SH-SY5Y (cell line): ENCODE data around the gene XRCC6.
A peak's percentile ranks its signal among the peaks of the same experiment; 100 is the strongest.

Source experiments
- GATA2 ChIP-seq: IDR thresholded peaks from 2 replicates; pipeline ENCODE4 v1.6.1; 2011; ENCODE audit warnings: mild to moderate bottlenecking, low read depth, low read length
- GATA3 ChIP-seq: IDR thresholded peaks from 2 replicates; pipeline ENCODE4 v1.6.1; 2011; ENCODE audit warnings: low read depth, mild to moderate bottlenecking, low read length, moderate library complexity

The XRCC6 gene

GRCh38 chr22:41589391-41590241 is 31.5 kb upstream of the XRCC6 start, which contains the start of gene PMM1:
Gene PMM1 (minus strand): TSS chr22:41589840. CDS start chr22:41589805, 35 bp downstream.
- TF ChIP-seq GATA3, result no peak
- TF ChIP-seq GATA2, result no peak

GRCh38 chr22:41595703-41596102 is 25.4 kb upstream of the XRCC6 start:
- TF ChIP-seq GATA2 (no peak), GATA3 (no peak)

DNA sequence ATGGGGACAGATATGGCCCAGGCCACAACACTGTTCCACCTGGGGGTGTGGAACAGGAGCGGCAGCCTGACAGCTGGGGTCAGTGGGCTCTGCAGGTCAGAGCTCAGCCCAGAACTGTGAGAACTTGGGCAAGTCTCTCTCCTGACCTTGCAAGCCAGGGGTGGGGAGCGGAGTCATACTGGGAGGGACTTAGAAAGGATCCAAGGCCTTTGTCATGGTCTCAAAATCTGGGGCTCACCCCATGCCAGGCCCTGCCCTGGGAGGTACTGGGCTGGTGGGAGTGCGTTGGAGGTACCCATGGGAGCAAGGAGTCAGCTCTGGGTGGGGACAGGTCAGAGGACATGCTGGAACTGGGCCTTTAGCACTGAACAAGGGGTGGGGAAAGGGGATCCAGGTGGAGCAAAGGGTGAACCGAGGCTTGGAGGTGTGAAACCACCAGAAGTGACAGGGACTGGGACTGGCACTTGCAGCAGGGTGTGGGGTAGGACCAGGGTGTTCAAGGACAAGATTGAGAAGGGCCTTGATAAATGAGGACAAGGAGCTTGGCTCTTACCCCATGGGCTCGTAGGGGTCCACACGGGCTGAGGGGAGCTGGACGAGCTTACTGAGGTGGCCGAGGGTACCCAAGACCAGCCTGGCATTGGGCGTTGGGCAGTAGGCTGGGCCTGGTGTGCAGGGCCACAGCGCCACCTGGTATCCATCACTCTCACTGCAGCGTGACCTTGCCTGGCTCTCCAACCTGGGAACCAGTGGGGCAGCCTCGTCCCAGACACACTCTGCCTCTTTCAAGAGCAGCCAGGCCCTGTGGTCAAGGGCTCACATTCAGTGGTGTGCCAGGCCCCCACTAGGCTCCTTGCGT is 24.1 kb upstream of the XRCC6 start:
- TF ChIP-seq GATA3 (no peak), GATA2 (no peak)

DNA sequence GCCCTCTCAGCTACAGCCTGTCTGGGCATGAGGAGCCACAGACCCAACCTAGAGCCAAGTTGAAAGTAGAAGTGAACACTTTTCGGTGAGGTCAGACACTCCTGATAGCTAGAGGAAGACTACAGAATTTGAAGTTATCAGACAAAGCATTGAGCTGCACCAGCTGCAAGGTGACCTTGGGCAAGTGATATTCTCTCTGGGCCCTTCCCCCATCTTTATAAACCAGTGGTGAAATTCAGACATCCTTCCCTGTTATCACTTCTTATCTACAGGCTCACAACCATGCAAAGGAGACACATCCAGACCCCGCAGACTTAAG is 23.5 kb upstream of the XRCC6 start:
- TF ChIP-seq GATA2, result no peak

- no peak for TF ChIP-seq GATA3
- TF ChIP-seq GATA2, result no peak
Measured at GRCh38 chr22:41598081-41598480, 23.0 kb upstream of the XRCC6 start.

DNA sequence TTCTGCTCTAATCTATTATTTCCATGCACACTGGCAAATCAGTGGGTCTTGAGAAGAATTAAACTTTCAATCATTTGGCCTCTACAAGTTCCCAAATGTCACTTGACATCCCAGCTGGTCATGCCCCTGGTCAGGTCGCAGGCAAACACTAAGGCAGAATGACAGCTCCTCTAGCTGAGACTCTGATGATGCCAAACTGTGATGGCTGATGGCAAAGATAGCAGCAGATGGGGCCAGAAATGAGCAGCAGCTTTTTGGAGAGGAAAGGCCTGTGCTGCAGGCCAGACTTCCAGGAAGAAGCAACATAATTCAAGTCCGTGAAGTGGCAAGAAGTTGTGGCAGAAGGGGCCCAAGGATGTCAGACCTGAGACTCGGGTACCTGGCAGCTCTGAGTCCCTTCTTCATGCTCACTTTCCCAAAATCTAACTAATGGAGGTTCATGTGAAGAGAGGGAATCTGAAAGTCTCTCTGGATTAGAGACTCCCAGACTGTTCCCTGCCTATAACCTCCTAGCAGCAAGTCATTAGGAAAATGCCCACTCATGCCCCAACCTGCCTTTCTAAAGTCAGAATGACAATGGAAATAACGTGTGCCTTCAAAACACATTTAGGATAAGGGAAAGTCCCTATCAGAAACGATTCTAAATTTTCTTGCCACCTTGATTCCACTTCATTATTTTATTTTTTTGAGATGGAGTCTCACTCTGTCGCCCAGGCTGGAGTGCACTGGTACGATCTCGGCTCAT is 22.0 kb upstream of the XRCC6 start:
- TF ChIP-seq GATA2, result peak; percentile 26; the same call in 1 of the 2 replicates
- TF ChIP-seq GATA3, result no peak

DNA sequence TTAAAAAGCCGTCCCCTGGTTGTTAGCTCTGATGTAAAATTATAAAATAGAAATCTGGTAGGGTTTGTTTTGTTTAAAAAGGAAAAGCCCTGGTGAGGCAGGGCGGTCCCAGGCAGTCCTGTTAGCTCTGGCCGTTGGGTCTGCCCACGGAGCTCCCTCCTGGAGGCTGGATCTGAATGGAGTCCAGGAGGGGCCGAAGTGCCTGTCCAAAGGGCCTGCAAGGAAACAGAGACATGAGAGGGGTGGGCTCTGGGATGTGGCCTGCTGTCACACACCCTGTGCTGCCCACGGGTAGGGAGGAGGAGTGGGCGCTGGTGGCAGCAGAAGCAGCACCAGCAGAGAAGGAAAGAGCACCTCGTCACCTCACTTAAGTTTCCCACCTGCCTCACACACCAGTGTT is 20.1 kb upstream of the XRCC6 start:
- TF ChIP-seq GATA2, result no peak
- no peak for TF ChIP-seq GATA3

GRCh38 chr22:41603873-41604332 is 17.2 kb upstream of the XRCC6 start:
- no peak for TF ChIP-seq GATA3
- TF ChIP-seq GATA2, result no peak

GRCh38 chr22:41608386-41608785 is 12.7 kb upstream of the XRCC6 start:
- no peak for TF ChIP-seq GATA3
- TF ChIP-seq GATA2, result no peak

- no peak for TF ChIP-seq GATA3
- no peak for TF ChIP-seq GATA2
Measured at GRCh38 chr22:41612603-41613306, 8.3 kb upstream of the XRCC6 start.

DNA sequence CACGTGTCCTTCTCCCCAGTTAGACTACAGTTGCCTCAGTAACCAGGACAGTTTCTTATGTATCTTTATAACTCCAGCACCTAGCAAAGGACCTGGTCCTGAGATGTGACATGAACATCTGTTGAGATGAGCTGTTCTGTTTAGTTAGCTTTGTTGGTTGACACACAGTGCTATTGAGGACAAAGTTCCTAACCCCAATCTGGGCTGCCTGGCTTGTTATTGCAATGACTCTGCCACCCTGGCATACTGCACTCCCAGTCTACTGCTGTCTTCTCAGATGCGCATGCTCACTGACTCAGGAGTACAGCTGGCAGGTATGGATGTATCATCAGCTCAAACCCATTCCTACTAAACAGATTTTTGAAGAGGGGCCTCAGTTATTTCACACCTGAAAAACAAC is 7.6 kb upstream of the XRCC6 start:
- TF ChIP-seq GATA2 (no peak), GATA3 (no peak)

DNA sequence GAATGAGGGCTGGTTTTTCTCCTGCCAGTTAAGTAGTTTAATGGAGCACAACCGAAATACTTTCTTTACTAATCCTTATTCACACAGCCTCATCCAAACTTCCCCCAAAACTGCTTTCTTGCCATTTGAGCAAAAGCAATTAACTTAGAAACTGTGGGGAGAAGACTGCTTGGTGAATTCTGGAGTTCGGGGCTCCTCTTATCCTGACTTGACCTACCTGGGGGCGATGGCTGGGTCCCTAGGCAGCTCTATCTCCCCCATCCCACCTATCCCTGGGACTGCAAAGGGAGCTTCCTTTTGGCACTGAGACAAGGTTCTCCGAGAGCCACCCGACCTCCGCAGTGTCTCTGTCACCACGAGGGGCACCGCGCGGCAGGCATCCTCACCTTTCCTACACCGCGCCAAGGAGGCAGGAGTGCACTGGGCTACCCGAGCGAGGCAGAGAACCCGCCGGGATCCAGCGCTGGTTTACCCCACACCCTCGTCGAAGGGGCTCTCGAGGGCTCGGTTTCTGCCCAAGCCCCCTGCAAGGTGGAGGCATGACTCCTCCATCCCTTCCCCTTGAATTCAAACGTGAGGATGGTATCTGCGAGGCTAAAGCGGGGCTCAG is 1.0 kb upstream of the XRCC6 start:
- no peak for TF ChIP-seq GATA3
- TF ChIP-seq GATA2, result no peak

- TF ChIP-seq GATA2 (no peak), GATA3 (no peak)
Measured at GRCh38 chr22:41620589-41621098, 451 bp upstream of the XRCC6 start, which contains the start of gene DESI1. Gene DESI1 (minus strand): TSS chr22:41621043. CDS start chr22:41620839, 204 bp downstream.
